ENCODE results near the gene USP47. TPM values are rescaled to one million over a fixed set of nuclear protein-coding genes. Genes with fewer than 3 reads are reported as not detected.

Gene USP47
- total RNA-seq, 1 donor from 2014 or later = 38.7 TPM

DNA sequence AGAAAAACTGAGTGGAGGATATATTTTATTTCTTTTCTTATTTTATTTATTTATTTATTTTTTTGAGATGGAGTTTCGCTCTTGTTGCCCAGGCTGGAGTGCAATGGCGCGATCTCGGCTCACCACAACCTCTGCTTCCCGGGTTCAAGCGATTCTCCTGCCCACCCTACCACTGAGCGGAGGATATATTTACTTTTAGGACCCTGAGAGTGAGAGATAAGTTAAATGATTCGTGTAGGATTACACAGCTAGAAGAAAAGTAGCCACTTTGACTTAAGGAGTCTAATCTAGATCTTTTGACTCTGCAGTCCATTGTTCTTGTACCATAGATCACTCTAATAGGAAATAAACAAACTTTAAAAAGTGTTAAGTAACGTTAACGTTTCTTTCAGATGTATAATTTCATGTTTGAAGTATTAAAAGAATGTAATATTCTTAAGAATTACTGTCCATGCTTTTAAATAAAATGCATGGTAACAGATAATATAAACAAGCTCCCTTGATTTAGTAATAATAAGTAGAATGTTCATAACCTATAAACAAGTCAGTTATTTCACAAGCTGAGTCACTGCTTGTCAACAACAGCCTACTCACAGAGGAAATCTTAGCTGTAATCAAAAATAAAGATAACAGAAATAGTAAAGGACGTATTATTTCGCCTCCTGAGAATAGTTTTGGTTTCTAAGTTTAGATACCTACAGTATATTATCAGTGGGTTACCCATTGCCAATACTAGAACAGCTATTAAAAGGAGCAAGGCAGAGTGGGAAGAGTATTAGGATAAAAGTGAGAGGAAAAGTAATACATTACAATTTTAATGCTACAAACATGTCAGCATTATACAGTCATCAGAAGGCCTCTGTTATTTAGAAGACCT lies 18.6 kb downstream of the USP47 start:
- intact Hi-C loops (cut with micrococcal nuclease) = no loop called here

DNA sequence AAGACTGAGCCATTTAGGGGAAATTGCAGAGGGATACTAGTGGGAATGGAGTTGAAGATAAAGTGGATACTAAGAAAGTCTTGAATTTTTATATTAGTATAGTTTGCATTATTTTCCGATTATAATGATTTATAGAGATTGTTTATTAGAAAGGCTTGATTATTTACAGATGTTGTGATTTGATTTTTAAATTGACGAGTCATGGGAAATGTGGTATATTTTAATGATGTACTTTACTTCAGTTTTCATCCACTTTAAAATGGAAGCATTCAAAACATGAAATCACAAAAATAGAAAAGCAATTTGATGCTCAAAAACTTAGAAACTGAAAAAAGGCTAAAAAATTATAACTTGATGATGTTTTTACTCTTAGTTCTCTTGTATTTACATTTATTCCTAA lies 21.2 kb downstream of the USP47 start:
- intact Hi-C loops (cut with micrococcal nuclease) = no loop called here

DNA sequence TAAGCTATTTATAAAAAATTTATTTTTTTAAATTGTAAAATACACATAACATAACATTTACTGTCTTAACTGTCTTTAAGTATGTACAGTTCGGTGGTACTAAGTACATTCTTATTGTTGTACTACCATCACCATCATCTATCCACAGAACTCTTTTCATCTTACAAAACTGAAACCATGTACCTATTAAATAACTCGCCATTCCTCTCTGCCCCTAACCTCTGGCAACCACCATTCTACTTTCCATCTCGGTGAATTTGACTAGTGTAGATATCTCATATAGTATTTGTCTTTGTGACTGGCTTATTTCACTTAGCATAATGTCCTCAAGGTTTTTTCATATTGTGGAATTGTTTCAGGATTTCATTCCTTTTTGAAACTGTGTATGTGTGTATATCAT lies 22.6 kb downstream of the USP47 start:
- intact Hi-C loops (cut with micrococcal nuclease) = no loop called here

DNA sequence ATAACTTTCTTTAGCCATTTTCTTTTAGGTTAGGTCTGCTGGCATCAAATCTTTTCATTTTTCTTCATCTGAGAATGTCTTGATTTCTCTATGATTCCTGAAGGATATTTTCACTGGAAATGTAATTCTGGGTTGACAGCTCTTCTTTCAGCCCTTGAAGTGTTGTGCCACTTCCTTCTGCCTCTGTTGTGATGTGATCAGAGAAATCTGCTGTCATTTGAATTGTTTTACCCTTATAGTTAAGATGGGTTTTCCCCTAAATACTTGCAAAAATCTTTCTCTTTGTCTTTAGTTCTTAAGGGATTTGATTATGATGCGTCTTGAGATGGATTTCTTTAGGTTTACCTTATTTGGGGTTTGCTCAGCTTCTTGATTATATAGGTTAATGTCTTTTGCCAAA lies 23.0 kb downstream of the USP47 start:
- intact Hi-C loops (cut with micrococcal nuclease) = no loop called here

DNA sequence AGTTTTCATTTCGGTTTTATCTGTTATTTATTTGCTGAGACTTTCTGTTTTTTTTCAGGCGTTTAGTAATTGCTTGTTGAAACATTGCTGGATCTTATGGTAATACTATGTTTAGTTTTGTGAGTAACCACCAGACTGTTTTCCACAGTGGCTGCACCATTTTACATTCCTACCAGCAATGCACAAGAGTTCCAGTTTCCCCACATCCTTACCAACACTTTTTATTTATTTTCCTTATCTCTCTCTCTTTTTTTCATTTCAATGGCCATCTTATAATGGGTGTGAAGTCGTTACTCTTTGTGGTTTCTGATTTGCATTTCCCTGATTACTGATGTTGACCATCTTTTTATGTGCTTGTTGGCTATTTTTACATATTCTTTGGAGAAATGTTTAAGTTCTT lies 23.7 kb downstream of the USP47 start:
- intact Hi-C loops (cut with micrococcal nuclease) = no loop called here

DNA sequence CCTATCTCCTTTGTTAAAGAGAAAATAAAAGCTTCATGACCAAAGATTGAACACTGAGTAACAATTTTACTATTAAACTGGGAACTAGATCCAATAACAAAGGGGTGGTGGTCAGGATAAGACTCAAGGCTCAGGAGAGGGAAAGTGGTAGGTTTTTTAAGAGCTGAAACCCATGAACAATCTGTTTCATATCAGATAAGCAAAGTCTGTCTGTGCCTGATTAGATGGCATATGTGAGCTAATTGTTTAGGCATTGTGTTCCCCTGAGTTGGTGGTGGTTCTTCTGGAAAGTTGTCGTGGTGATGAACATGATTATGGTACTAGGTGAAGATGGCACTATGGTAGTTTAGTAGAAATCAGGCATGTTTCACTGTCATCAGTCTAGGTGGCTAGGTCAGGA lies 24.4 kb downstream of the USP47 start:
- intact Hi-C loops (cut with micrococcal nuclease) = no loop called here

DNA sequence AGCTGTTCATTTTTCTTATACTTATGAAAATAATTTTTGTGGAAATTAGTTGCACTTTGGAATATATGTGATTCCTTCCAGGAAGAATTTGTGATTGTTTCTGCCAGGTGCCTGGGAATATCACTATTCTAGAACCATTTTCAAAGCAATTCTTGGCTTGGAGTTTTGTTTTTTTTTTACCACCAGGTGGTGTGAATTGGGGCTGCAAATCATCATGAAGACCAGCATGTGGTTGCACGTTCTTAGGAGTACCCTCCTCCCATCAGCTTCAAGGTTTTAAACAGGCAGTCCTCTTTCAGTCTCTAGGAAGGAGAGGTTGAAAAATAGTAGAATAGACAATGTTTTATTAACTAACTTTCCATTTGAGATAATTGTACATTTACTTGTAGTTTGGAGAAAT lies 25.9 kb downstream of the USP47 start:
- intact Hi-C loops (cut with micrococcal nuclease) = no loop called here

DNA sequence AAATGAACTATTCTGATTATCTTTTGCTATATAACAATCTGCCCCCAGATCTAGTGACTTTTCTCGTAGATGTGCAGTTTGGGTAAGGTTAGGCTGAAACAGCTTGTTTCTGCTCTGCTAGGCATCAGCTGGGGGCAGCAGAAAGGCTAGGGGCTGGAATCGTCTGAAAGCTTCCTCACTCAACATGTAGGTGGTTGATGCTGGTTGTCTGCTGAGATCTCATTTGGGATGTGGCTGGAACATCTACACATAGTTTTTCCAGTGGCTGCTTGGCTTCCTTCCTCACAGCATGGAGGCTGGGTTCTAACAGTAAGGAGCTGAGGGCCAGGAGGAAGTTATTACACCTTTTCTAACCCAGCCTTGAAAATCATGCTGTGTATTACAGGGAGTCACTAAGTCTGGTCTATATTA lies 30.2 kb downstream of the USP47 start:
- intact Hi-C loops (cut with micrococcal nuclease) = no loop called here

DNA sequence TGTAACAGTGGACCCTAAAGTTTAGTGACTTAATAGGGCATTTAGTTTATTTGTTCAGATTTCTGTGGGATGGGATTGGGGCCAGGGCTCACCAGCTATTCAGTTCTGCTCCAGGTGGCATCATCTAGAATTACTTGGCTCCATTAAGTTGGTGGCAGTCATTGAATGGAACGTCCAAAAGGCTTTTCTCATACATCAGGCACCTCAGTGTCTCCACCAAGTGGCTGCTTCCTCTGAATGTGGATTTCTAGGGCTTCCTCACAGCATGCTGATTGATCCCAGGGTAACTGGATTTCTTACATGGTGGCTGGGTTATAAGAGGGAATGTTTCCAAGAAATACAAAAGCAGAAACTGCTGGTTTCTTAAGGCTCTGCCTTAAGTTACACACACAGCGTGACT lies 34.7 kb downstream of the USP47 start:
- intact Hi-C loops (cut with micrococcal nuclease) = no loop called here

DNA sequence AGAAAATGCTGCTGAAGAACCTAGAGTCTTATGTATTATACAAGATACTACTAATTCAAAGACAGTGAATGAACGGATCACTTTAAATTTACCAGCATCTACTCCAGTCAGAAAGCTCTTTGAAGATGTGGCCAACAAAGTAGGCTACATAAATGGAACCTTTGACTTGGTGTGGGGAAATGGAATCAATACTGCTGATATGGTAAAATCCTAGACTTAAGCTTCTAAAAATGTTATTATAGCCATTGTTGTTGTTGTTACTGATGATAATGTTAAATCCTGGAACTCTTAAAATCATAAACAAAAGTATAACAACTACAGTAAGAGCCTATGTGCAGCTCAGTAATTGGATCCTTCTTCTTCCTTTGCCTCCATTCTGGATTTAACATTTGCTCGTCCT lies 38.4 kb downstream of the USP47 start:
- intact Hi-C loops (cut with micrococcal nuclease) = no loop called here

DNA sequence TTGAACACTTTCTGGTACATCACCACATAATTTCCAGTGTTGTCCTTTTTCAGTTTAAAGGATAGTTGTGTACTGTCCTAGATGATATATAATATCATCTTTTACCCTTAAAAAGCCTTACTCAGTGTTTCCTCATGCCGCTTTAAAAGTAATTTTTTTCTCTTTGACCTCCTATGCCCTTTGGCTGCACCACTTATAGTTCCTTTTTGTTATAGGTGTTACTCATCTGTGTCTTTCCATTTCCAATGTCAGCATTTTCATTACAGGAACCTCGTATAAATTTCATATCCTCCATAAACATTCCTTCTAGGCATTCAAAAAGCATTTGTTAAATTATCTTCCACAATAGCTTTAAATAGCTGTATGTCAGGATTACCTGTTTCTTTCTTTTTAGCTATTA lies 40.8 kb downstream of the USP47 start:
- intact Hi-C loops (cut with micrococcal nuclease) = no loop called here

DNA sequence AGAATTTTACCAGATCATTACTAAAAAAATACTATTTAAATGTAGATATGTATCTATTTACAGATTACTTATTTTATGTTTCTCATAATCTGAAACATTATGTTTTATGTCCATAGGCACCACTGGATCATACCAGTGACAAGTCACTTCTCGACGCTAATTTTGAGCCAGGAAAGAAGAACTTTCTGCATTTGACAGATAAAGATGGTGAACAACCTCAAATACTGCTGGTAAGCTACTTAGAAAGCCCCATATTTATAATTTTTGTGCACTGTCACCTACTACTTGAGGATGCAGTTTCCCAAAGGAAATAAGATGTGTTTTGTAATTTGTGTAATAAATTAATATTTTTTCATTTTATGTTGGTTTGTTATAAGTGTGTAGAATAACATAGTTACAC lies 42.6 kb downstream of the USP47 start:
- intact Hi-C loops (cut with micrococcal nuclease) = no loop called here

DNA sequence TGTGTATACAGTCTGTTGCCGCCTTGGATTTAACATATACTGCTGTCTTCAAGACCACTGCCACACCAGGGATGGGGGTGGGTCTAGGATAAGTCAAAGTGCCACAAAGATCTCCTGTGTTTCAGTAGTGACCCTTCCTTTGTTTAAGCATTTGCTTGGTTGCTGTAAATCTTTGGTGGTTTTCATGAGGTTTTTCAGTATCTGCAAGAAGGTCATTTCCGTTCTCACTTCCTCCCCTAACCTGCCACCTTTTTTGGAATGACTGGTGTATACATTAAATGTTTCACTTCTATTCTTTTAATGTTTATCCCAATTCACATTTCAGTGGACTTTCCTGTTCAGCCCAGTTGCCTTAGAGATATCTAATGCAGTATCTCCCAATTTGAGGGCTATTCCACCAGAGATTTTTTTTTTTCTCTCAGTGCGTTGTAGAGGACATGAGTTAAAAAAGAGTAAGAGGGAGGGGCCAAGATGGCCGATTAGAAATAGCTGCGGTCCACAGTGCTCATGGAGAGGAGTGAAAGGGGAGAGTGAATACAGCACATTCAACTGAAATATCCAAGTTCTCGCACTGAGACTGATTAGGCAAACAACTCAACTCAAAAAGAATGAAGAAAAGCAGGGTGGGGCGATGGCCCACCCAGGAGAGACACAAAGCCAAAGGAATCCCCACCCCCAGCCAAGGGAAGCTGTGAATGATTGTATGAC lies 43.2 kb downstream of the USP47 start:
- intact Hi-C loops (cut with micrococcal nuclease) = no loop called here

DNA sequence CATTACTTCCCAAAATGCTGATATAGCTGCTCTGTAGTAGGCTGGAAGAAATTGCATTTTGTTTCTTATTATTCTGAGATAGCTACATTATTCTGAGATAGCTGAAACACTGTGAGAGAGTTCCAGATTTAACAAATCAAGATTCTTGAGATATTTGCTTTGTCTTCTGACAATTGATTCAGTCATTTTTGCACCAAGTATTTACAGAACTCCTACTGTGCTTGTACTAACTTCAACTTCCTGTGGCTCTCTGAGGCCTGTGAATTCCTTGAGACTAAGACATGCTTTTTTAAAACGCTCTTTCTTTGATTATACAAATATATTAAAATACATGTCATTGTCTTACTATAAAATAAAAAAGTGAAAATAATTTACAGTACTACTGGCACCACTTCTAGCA lies 52.7 kb downstream of the USP47 start:
- intact Hi-C loops (cut with micrococcal nuclease) = no loop called here

DNA sequence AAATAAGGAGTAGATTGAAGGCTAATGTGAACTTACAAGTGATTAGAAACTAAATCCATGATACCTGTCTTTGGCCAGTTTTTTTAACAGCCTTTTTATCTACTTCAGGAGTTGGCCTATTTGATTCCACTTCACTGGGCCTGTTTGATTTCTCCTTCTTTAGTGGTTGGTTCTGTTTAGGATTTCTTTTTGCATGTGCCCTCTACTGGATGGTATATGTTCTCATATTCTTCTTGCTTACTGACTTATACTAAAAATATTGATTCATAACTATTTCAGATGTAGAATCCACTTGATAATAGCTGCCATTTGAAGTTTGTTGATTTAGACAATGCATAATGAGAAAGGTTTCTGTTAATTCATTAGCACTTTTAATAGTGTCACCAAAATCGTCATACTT lies 53.9 kb downstream of the USP47 start:
- intact Hi-C loops (cut with micrococcal nuclease) = no loop called here

DNA sequence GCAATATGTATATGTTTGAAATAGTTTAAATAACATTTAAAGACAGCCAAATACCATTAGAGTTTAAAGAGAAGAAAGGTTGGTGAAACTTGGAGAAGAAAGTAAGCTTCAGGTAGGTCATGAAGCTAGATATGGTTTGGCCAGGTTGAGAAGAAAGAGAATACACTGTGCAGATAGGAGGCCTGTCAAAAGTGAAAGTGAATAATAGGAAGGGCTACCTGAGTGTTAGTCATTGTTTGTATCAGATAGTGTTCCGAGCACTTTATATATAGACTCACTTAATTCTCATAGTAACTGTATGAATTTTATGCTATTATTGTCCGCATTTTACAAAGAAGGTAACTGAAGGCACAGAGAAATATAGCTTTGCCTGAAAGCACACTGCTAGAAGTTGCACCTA lies 56.9 kb downstream of the USP47 start:
- intact Hi-C loops (cut with micrococcal nuclease) = no loop called here

DNA sequence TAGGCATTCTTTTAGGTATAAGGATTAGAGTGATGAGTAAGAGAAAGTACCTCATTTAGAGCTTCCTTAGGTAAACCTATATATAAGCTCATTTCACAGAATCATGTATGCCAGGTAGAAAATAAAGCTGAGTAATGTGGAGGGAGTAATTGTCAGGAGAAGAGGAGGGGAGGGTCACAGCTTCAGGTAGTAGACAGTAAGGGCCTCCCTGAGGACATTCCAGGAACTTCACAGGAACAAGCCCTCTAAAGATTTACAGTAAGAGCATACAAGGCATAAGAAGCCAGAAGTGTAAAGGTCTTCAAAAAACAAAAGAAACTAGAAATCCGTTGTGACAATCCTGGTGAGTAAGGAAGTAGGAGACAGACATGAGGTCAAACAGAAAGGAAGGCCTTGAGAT lies 57.6 kb downstream of the USP47 start:
- intact Hi-C loops (cut with micrococcal nuclease) = no loop called here

DNA sequence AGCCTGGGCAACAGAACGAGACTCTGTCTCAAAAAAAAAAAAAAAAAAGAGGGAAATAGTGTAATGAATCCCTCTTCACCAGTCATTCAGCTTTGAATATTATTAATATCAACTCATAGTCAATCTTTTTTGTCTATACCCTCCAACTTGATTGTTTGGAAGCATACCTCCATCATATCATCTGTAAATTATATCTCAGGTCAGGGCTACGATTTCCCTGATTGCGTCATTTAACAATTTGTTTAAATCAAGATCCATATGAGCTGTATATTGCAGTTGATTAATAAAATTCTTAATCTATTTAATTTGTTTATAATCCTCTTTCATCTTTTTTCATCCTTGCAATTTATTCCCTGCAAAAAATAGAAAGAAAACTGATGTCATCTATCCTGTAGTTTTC lies 60.2 kb downstream of the USP47 start:
- intact Hi-C loops (cut with micrococcal nuclease) = no loop called here

DNA sequence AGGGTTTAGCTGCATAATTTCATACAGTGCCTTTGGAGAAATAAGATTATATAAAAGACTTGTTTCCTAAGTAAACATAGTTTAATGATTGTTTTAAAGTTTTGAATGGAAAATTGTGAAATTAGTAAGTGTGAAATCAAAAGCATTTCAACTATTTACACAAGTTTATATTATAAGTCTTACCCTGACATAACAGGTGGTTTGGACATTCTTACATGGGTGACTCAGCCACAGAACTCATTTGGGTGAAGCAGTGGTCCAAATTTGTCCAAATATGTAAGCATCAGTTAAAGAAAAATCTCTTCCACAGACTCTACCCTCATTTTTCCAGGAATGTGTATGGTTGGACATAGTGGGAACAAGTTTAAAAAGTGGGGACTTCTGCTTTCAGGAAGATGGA lies 68.0 kb downstream of the USP47 start:
- intact Hi-C loops (cut with micrococcal nuclease) = no loop called here

DNA sequence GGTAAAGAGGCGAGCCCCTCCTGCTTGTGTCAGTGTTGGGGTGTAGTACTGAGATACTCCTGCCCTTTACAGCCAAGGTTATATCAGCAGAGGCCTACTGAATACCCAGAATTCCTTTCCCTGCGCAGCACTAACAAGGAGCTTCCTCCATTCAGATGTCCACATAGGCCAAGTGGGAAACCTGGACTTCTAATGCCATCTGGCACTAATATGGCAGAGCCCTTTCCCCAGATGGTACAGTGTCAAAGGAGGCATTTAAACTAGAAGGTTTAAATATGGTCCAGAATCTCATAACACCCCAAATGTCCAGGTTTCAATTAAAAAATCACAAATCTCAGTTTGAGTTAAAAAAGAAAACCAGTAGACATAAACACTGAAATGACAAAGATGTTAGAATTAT lies 68.8 kb downstream of the USP47 start:
- intact Hi-C loops (cut with micrococcal nuclease) = no loop called here

DNA sequence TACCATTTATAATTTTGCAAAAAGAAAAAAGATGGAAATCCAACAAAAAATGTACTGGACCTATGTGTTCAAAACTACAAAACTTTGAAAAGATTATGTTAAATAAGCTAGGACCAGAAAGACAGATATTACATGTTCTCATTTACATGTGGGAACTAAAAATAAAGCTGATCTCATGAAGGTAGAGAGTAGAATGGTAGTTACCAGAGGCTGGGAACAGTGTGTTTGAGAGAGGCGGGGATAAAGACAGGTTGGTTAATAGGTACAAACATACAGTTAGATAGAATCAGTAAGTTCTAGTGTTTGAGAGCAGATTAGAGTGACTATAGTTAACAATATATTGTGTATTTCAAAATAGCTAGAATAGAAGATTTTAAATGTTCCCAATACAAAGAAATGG lies 71.6 kb downstream of the USP47 start:
- intact Hi-C loops (cut with micrococcal nuclease) = no loop called here

DNA sequence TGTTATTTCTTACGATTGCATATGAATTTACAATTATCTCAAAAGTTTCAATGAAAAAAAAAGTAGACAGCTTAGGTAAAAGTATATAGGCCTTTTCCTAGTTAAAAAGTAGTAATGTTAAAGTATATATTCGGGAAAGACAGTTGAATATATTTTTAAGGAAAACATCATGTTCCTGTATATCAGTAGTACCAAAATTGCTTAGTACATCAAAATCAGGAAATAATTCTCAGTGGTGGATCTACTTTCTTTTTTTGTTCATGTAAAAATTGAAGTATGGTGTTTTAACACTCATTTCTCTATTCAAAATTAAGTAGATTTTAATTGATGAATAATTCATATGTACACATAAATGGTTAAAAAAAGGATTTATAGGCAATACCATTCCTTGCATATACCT lies 73.9 kb downstream of the USP47 start:
- intact Hi-C loops (cut with micrococcal nuclease) = no loop called here

DNA sequence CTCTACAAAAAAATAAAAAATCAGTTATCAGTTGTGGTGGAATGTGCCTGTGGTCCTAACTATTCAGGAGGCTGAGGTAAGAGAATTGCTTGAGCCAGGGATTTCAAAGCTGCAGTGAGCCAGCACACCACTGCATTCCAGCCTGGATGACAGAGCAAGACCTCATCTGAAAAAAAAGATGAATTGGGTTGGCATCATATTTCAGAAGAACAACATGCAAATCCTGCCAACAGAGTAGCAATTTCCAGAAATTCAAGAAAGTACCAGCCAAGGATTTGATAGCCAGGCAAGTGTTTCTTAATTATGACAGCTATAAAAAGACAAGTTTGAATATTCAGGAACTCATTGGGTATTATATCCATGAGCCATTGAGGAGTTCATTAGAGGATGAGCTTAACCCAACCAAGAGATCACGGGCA lies 75.2 kb downstream of the USP47 start:
- intact Hi-C loops (cut with micrococcal nuclease) = no loop called here

Measured in T-helper 2 cell treated with Interferon-gamma antibody and Interleukin-4, amounts not matched to agents 100 ng/mL and 5 ng/mL, for 36 hours (primary cell).